HepG2 (cell line): ENCODE data around the gene PRDM15. TPM values are rescaled to one million over a fixed set of nuclear protein-coding genes. Genes with fewer than 3 reads are reported as not detected.

ENCODE experiments used
- KMT2A ChIP-seq: sonication (generic); formaldehyde crosslinking; IDR thresholded peaks from 2 replicates; pipeline ENCODE4 v1.4.0; 2020; ENCODE audit warnings: missing genetic modification reagents
- MXI1 ChIP-seq: IDR thresholded peaks from 3 replicates; pipeline ENCODE4 v1.6.1; 2012; ENCODE audit warnings: low read depth, low read length, inconsistent platforms, borderline replicate concordance
- NFKB2 ChIP-seq: sonication (generic); formaldehyde crosslinking; IDR thresholded peaks from 2 replicates; pipeline ENCODE4 v1.4.0; 2020; ENCODE audit warnings: missing genetic modification reagents, borderline replicate concordance
- RBFOX2 ChIP-seq: fragments of 200-400 bp; formaldehyde crosslinking; IDR thresholded peaks from 2 replicates; pipeline ENCODE4 v1.6.1; 2017; ENCODE audit warnings: low read depth, mild to moderate bottlenecking, low read length
- SCMH1 ChIP-seq: sonication (generic); formaldehyde crosslinking; IDR thresholded peaks from 2 replicates; pipeline ENCODE4 v1.9.0; 2021; ENCODE audit warnings: missing genetic modification reagents, mild to moderate bottlenecking, borderline replicate concordance
- ZNF317 ChIP-seq: sonication (generic); formaldehyde crosslinking; IDR thresholded peaks from 2 replicates; pipeline ENCODE4 v1.5.0; 2020; ENCODE audit warnings: mild to moderate bottlenecking, missing genetic modification reagents
- ZNF782 ChIP-seq: sonication (generic); formaldehyde crosslinking; IDR thresholded peaks from 2 replicates; pipeline ENCODE4 v1.4.0; 2020; ENCODE audit warnings: missing genetic modification reagents, mild to moderate bottlenecking, borderline replicate concordance
- polyA plus RNA-seq, 8 experiments: library from polyadenylated mRNA; depleted of rRNA in 3 of 8; stranded (reverse) in 7 of 8; unstranded in 1 of 8; fragments of >200 nt; fragmentation: Illumina TruSeq in 4 of 8; extraction: Trizol in 4 of 8; gene quantifications; 2 replicates each; pipeline versions ENCODE4 v1.2.1 to v1.2.3, GENCODE V29; 2011 to 2016; ENCODE audit warnings: low read depth in 4 of 8, missing spikeins in 1 of 8, mixed read lengths in 1 of 8; ENCODE audit not compliant: insufficient read depth in 1 of 8
- total RNA-seq, 5 experiments: library from RNA; depleted of rRNA; stranded (reverse); fragments of >200 nt; fragmentation: Illumina TruSeq; extraction: Trizol; gene quantifications; 2 replicates each; pipeline ENCODE4 v1.2.3, GENCODE V29; 2016; ENCODE audit warnings: low read depth in 1 of 5
- TF ChIP-seq, protein P1 (sequence below): sonication (generic); formaldehyde crosslinking; conservative IDR thresholded peaks from 2 replicates; pipeline ENCODE4 v1.4.0; 2020; ENCODE audit warnings: missing genetic modification reagents
- TF ChIP-seq, protein P2 (sequence below): sonication (generic); formaldehyde crosslinking; conservative IDR thresholded peaks from 2 replicates; pipeline ENCODE4 v1.4.0; 2020; ENCODE audit warnings: missing genetic modification reagents
- TF ChIP-seq, protein P3 (sequence below): sonication (generic); formaldehyde crosslinking; IDR thresholded peaks from 2 replicates; pipeline ENCODE4 v1.4.0; 2020; ENCODE audit warnings: missing genetic modification reagents, borderline replicate concordance
- TF ChIP-seq, protein P4 (sequence below): sonication (generic); formaldehyde crosslinking; IDR thresholded peaks from 2 replicates; pipeline ENCODE4 v1.4.0; 2020; ENCODE audit warnings: missing genetic modification reagents
- TF ChIP-seq, protein P5 (sequence below): sonication (generic); formaldehyde crosslinking; IDR thresholded peaks from 2 replicates; pipeline ENCODE4 v1.8.1; 2023; ENCODE audit warnings: mild to moderate bottlenecking, inconsistent platforms, moderate library complexity, missing genetic modification reagents, borderline replicate concordance

PRDM15 gene
- total and polyA plus RNA-seq, 2 of the 13 experiments (the other 11 are each of a cell fraction or from before 2014, with no cell fraction given), result 4.0 to 6.9 TPM

DNA sequence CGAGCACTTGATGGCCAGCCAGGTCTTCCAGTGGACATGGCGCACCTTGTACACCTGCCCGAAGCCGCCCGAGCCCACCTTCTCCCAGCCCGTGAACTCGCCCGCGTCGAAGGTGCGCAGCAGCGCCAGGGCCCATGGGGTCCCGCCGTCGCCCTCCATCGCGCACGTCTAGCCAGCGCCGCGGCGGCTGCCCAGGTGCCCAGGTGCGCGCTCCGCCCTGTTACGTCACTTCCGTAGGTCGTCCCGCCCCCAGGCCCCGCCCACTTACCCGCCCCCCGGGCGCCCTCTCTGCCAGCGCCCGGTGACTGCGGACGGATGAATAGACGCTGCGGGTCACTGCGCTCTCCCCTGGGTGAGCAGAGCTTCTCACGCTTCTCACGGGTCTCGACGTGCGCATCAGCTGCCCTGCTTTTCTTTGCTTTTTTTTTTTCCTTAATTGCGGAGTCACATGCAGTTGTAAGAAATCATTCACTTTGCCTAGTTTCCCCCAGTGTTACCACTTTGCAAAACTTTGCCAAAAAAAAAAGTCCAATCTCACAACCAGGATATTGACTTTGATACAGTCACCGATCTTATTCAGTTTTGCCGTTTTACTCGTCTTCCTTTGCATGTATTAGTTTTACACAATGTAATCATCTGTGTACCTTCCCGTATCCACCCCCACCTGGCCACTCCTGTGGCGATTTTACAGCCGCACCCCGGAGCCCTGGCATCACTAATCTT is 112.1 kb downstream of the PRDM15 start, which contains the start of gene RIPK4 (continued):
- TF ChIP-seq, protein P1, sequence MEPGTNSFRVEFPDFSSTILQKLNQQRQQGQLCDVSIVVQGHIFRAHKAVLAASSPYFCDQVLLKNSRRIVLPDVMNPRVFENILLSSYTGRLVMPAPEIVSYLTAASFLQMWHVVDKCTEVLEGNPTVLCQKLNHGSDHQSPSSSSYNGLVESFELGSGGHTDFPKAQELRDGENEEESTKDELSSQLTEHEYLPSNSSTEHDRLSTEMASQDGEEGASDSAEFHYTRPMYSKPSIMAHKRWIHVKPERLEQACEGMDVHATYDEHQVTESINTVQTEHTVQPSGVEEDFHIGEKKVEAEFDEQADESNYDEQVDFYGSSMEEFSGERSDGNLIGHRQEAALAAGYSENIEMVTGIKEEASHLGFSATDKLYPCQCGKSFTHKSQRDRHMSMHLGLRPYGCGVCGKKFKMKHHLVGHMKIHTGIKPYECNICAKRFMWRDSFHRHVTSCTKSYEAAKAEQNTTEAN, result 0 out of 2 replicates have a peak, but pooled peaks have one; percentile 24
- TF ChIP-seq RBFOX2 (peak; percentile 85), SCMH1 (CRISPR knock-in tag) (no peak), ZNF317 (CRISPR knock-in tag) (no peak), ZNF782 (CRISPR knock-in tag) (no peak), NFKB2 (peak; percentile 78; the same call in 1 of the 2 replicates), KMT2A (peak; percentile 68; the same call in 1 of the 2 replicates), MXI1 (no peak; the same call in 2 of the 3 replicates)
- TF ChIP-seq, protein P2, sequence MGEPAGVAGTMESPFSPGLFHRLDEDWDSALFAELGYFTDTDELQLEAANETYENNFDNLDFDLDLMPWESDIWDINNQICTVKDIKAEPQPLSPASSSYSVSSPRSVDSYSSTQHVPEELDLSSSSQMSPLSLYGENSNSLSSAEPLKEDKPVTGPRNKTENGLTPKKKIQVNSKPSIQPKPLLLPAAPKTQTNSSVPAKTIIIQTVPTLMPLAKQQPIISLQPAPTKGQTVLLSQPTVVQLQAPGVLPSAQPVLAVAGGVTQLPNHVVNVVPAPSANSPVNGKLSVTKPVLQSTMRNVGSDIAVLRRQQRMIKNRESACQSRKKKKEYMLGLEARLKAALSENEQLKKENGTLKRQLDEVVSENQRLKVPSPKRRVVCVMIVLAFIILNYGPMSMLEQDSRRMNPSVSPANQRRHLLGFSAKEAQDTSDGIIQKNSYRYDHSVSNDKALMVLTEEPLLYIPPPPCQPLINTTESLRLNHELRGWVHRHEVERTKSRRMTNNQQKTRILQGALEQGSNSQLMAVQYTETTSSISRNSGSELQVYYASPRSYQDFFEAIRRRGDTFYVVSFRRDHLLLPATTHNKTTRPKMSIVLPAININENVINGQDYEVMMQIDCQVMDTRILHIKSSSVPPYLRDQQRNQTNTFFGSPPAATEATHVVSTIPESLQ, result no peak
- TF ChIP-seq, protein P3, sequence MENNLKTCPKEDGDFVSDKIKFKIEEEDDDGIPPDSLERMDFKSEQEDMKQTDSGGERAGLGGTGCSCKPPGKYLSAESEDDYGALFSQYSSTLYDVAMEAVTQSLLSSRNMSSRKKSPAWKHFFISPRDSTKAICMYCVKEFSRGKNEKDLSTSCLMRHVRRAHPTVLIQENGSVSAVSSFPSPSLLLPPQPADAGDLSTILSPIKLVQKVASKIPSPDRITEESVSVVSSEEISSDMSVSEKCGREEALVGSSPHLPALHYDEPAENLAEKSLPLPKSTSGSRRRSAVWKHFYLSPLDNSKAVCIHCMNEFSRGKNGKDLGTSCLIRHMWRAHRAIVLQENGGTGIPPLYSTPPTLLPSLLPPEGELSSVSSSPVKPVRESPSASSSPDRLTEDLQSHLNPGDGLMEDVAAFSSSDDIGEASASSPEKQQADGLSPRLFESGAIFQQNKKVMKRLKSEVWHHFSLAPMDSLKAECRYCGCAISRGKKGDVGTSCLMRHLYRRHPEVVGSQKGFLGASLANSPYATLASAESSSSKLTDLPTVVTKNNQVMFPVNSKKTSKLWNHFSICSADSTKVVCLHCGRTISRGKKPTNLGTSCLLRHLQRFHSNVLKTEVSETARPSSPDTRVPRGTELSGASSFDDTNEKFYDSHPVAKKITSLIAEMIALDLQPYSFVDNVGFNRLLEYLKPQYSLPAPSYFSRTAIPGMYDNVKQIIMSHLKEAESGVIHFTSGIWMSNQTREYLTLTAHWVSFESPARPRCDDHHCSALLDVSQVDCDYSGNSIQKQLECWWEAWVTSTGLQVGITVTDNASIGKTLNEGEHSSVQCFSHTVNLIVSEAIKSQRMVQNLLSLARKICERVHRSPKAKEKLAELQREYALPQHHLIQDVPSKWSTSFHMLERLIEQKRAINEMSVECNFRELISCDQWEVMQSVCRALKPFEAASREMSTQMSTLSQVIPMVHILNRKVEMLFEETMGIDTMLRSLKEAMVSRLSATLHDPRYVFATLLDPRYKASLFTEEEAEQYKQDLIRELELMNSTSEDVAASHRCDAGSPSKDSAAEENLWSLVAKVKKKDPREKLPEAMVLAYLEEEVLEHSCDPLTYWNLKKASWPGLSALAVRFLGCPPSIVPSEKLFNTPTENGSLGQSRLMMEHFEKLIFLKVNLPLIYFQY (CRISPR knock-in tag), result 0 out of 2 replicates have a peak, but pooled peaks have one; percentile 13
- TF ChIP-seq, protein P4, sequence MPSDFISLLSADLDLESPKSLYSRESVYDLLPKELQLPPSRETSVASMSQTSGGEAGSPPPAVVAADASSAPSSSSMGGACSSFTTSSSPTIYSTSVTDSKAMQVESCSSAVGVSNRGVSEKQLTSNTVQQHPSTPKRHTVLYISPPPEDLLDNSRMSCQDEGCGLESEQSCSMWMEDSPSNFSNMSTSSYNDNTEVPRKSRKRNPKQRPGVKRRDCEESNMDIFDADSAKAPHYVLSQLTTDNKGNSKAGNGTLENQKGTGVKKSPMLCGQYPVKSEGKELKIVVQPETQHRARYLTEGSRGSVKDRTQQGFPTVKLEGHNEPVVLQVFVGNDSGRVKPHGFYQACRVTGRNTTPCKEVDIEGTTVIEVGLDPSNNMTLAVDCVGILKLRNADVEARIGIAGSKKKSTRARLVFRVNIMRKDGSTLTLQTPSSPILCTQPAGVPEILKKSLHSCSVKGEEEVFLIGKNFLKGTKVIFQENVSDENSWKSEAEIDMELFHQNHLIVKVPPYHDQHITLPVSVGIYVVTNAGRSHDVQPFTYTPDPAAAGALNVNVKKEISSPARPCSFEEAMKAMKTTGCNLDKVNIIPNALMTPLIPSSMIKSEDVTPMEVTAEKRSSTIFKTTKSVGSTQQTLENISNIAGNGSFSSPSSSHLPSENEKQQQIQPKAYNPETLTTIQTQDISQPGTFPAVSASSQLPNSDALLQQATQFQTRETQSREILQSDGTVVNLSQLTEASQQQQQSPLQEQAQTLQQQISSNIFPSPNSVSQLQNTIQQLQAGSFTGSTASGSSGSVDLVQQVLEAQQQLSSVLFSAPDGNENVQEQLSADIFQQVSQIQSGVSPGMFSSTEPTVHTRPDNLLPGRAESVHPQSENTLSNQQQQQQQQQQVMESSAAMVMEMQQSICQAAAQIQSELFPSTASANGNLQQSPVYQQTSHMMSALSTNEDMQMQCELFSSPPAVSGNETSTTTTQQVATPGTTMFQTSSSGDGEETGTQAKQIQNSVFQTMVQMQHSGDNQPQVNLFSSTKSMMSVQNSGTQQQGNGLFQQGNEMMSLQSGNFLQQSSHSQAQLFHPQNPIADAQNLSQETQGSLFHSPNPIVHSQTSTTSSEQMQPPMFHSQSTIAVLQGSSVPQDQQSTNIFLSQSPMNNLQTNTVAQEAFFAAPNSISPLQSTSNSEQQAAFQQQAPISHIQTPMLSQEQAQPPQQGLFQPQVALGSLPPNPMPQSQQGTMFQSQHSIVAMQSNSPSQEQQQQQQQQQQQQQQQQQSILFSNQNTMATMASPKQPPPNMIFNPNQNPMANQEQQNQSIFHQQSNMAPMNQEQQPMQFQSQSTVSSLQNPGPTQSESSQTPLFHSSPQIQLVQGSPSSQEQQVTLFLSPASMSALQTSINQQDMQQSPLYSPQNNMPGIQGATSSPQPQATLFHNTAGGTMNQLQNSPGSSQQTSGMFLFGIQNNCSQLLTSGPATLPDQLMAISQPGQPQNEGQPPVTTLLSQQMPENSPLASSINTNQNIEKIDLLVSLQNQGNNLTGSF, result no peak
- TF ChIP-seq, protein P5, sequence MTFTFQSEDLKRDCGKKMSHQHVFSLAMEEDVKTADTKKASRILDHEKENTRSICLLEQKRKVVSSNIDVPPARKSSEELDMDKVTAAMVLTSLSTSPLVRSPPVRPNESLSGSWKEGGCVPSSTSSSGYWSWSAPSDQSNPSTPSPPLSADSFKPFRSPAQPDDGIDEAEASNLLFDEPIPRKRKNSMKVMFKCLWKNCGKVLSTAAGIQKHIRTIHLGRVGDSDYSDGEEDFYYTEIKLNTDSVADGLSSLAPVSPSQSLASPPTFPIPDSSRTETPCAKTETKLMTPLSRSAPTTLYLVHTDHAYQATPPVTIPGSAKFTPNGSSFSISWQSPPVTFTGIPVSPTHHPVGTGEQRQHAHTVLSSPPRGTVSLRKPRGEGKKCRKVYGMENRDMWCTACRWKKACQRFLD (CRISPR knock-in tag), result no peak
